T-helper 22 cell (primary cell): ENCODE measurements around the gene ISCU.
"Not testable (repeated sequence)": the region's sequence is repeated elsewhere in the genome, so short reads cannot be mapped to it uniquely, and the experiment has no call there.

Source experiments
- DNase-seq: peaks from one replicate; pipeline ENCODE4 v3.0.0-alpha.2; 2020; ENCODE audit warnings: low read depth

The ISCU gene

DNA sequence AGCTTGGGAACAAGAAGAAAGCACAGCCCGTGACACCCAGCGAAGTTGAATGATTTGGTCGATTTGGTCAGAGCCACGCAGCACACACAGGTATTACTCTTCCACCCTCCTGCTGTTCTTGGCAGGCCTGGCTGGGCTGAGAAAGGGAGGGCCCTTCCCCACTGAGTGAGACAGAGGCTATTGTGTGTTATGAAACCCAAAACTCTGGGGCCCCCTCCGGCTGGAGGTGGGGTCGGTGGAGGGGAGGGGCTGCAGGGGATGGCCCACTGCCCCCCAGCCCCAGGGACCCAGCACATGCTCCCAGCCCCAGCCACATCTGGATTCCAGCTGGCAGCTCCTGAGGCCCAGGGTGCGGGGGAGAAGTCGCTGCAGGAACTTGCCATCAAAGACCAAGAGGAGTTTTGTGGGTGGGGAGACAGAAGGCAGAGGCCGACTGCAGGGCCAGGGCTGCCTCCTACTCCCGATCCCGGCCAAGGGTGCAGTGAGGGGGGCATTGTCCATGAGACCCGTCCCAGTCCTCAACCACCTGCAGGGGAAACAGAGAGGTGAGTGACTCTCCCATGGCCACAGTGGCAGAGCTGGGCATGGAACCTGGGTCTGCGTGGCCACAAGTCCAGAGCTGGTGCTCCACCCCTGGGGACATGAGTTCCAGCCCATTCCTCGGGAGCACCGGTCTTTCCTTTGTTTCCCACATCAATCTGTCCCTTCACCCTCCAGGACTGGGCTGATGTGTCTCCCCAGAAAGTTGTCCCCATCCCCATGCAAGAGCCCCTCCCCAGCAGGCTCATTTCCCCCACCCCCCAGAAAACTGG, 26.8 kb downstream of the ISCU start:
- no peak for DNase-seq

DNA sequence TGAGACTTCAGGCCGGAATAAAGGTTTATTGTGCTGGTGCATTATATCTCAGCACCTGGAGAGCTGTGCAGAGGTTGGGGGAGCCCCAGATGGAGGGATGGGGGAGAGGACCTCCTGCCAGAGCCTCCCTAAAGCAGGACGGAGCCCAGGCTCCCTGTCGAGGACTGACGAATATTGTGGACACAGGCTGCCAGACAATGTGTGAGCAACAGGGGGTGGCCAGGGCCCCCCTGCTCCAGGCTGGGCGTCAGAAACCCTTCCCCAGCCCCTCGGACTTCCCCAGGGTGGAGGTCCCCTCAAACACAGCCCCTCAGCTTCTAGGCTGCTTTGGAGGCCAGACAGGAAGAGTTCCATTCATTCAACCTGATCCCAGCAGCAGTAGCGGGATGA, 27.4 kb downstream of the ISCU start:
- DNase-seq, result no peak

DNA sequence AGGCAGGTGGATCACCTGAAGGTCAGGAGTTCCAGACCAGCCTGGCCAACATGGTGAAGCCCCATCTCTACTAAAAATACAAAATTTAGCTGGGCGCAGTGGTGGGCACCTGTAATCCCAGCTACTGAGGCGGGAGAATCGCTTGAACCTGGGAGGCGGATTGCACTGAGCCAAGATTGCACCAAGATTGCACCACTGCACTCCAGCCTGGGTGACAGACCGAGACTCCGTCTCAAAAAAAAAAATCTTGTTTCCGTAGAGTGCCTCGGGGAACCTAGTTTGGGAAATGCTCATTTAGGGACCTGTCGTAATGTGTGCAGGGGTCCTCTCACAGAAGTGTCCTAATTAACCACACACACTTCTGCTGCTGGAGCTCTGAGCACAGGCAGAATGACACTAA, 28.1 kb downstream of the ISCU start:
- not testable (repeated sequence) for DNase-seq

DNA sequence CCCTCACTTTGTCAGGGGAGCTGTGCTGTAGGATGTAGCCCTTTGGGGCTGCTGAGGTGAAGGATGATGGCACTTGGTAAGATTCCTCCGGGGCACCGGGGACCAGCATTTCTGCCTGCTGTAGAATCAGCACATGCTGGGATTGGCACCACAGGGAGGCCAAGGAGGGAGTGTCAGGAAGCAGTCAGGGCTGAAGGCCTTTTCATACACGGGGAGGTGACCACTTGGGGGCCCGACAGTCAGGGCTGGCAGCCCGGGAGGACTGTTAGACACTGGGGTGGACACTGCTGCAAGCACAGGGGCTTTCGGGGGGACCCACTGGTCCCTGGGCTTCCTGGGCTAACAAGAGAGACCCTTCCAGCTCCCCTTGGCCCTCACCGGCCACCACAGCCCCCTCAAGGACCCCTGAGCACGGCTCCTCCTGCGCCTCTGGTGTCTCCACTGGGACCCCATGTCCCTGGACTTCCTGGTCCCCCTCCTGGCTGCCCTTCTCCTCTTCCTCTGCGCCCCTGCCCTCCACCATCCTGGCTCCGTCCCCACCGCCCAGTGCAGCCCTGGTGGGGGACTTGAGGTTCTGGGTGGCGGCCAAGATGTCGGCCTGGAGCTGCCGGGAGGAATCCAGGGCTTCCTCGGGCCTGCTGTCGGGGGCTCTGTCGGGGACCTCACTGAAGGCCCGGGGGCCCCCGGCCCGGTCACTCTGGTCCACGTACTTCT, 29.0 kb downstream of the ISCU start:
- no peak for DNase-seq

DNA sequence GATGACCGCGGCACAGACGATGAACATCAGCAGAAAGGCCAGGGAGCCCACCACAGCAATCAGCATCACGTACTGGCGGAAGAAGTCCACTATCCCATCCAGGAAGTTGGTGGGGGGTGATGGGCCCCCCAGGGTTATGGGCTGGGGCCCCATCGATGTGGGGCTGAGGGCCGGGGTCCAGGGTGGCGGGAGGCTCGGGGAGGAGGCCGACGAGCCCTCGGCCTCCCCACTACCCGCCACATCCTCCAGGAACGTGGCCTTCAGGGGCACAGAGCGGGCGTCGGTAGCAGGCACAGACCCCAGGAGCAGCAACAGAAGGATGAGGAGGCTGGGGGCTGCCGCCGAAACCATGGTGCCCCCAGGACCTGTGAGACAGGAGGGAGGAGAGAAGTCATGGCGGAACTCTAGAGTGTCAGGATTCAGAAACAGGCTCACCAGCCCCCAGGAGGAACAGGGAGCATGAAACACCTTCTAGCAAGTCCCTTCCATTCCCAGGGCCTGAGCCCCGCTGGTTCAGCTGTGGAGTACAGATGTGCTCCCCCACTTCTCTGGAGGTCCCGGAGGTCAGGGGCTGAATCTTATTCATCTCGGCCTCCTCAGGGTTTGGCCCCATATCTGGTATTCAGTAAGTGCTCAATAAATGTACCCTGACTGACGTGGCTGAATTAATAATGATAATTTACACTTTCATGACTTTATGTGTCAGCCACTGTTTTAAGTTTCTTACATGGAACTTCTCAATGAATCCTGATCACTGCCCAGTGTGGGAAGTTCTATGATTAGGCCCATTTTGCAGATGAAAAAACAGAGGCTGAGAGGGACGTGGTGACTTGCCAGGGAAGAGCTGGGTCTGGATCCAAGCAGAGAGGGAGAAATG, 29.9 kb downstream of the ISCU start:
- DNase-seq, result no peak

DNA sequence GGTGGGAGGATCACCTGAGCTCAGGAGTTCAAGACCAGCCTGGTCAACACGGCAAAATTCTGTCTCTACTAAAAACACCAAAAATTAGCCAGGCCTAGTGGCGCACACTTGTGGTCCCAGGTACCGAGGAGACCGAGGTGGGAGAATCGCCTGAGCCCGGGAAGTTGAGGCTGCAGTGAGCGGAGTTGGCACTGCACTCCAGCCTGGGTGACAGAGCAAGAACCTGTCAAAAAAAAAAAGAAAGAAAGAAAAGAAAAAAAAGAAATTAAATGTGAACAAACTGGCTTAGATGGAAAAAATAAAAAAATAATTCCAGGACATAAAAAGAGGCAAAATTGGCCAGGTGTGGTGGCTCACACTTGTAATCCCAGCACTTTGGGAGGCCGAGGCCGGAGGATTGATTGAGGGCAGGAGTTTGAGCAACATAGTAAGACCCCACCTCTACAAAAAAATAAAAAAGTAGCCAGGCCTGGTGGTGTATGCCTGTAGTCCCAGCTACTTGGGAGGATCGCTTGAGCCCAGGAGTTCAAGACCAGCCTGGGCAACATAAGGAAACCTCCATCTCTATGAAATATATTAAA, 32.0 kb downstream of the ISCU start:
- DNase-seq, result no peak

DNA sequence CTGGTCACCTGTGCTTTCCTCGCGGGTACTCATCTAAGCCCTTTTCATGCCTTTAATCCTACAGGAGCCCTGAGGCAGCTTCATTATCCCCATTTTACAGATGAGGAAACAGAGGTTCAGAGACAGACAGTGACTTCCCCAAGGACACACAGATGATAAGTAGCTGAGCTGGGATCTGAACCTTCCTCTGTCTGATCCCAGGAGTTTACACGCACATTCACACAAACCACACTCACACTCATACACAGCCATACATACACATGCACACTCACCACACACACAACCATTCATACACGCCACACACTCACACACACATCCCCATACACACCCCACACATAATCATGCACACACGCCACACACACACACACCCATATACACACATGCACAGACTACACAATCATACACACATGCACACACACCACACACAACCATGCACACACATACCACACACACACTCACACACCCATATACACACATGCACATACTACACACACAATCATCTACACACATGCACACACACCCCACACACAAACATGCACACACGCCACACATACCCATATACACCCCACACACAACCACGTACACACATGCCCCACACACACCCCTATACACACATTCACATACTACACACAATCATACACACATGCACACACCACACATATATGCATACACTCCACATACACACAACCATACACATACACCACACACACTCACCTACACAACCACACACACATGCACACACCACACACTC, 32.7 kb downstream of the ISCU start:
- DNase-seq, result no peak

DNA sequence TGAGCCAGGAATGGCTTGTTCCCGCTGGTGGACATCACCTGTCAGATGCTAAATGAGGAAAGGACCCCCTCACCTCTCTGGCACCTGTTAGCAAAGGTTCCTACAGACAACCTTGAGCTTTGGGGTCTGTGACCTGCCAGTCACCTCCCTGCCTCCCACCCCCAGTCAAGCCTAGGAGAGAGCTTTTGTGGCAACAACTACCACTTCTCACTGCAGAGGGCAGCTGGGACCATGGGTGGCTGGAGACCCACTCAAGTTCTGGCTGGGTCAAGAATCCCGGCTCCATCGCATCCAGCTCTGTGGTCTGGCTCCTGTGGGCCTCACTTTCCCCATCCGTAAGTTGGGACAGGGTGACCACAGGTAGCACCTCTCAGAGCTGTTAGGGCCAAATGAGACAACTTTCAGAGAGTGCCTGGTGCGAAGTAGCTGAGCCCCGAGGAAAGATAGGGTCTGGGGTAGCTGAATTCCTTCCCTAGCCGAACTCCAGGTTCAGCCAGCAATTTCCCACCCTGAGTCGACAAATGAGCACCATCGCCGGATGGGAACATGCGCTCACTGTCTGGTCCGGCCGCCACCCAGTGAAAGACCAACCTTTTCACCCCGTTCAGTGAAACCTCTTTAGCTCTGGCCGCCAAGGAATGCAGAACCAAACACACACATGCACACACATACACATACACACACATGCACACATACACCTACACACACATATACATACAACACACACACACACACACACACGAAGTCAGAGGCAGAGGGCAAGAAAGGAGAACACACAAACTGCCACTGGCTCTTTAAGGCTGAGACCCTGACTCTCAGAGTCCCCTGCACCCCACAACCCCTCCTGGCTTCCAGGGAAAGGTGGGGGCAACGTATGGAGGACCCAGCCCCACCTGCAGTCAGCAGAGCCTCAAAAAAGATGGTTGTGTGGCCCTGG, 33.6 kb downstream of the ISCU start:
- DNase-seq, result no peak

DNA sequence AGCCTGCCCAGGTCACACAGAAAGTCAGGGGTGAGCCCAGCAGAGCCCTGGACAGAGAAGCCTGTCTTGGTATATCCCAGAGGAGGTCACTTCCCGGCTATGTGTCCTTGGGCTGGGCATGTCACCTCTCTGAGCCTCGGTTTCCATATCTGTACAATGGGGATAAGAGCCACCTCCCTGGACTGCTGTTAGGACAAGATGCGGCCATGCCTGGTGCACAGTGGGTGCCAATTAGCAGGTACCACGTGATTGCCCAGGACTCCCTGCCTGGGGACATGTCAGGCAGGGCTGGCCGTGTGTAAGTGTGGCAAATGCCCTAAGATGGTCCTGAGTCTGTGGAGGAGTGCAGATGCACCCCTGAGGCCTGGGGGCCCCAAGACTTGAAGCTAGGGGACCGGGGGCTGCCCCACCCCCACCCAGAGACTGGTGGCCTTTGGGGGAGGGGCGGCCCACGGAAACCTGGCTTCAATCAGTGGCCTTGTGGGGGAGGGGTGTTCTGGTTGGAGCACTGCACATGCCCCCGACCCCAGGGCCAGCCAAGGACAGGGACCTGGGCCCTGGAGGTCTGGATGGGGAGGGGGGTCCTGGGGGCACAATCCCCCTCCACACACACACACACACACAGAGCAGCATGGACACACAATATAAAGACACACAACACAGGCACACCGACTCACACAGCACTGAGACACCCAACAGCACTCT, 34.6 kb downstream of the ISCU start:
- DNase-seq, result no peak

DNA sequence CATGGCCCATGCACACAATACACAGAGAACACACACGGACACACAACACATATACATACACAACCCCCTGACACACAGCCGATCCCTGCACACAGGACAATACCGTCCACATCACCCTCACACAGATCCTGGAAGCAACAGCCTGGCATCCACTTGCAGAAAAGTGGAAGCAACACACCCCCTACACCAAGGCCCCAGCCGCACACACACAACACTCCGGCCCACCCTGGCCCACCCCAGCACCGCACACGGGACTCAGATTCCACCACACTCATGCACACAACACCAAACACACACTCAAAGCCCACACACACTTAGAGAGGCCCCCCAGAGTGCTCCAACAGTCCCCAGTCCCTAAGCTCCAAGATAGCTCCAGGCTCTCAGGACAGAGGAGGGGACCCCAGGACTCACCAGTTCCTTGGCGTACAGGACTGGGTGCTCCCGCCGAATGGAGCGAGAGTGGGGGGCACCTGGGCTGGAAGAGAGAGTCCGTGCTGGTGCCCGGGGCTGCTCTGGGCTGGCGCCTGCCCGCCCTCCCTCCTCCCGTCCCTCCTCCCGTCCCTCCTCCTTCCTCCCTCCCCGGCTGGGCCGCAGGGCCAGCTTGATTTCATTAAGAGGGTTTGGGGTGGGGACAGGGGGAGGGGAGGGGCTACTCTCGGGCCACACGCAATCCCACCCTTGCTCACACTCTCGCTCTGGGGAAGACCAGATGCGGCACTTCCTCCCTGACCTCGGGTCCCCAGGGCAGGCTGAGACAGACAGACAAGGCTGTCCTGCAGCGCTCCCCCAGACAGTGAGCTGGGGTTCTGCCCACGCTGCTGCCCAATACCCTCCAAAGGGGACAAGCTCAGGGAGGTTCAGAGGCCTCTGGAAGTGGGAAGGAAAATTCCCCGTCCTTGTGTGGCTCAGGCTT, 35.4 kb downstream of the ISCU start, which contains the start of gene TMEM119:
Gene TMEM119 (minus strand): TSS at position 526 of the 913 bp plus-strand sequence. CDS start 5,701 bp downstream, outside the sequence.
- no peak for DNase-seq

DNA sequence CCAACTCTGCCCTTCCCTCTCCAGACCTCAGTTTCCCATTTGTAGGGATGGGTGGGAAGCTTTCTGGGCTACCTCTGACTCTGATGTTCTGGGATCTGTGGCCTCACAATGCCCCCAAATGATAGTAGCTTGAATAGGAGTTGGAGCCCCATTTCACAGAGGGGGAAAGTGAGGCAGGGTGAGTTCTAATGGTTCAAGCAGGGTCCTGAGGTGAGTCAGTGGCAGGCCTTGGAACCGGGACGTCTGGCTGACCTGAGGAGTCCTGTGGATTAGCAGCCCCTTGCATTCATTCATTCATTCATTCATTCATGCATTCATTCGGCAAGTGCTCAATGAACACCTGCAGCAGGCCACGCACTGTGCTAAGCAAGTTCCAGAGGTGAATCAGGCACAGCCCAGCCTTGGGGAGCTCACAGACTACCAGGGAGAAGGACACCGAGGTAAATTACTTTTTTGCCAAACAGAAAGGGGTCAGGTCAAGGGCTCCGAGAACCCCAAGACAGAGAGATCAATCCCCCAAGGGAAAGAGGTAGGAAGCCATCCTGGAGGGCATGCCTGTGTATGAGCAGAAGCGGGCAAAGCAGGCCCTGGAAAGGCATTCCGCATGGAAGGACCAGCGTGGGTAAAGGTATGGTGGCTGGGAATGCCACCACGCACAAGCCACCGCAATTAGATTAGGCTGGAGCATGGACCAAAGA, 36.3 kb downstream of the ISCU start:
- DNase-seq, result no peak

DNA sequence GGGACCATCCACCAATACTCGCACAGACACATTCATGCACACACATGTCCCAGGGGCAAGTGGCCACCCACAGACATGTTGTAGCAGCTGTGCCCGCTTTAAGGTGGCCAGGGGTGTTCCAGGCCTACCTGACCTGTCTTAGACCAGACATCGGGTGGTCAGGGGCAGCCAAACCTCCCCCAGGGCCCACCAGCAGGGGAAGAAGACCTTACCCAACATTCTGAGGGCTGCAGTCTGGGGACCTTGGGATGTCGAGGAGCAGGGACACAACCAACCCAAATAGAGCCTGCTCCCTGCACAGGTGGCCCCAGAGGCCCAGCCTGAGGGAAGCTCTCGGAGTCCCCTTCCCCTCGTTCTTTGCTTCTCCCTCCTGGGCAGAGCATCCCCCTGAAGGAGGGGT, 37.1 kb downstream of the ISCU start:
- DNase-seq, result no peak

DNA sequence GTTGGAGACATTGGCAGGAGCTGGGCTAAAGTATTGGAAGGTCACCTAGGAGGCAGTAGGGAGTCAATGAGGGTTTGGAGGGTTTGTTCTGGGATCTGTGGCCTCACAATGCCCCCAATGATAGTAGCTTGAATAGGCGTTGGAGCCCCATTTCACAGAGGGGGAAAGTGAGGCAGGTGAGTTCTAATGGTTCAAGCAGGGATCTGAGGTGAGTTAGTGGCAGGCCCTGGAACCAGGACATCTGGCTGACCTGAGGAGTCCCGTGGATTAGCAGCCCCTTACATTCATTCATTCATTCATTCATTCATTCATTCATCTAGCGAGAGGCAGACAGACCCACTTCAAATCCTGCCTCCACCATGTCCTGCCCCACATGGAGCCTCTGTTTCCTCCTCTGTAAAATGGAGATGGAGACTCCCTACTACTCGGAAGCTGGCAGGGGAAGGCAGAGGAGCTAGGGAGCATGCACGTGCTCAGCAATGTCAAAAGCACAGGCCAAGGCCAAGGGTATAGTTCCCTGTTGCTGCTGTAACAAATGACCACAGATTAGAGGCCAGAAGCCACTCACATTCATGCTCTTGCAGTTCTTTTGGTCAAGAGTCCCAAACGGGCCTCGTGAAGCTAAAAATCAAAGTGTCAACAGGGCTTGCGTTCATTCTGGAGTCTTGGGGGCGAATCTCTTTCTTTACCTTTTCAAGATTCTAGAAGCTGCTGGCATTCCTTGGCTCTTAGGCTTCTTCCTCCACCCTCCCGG, 37.7 kb downstream of the ISCU start:
- DNase-seq, result no peak

DNA sequence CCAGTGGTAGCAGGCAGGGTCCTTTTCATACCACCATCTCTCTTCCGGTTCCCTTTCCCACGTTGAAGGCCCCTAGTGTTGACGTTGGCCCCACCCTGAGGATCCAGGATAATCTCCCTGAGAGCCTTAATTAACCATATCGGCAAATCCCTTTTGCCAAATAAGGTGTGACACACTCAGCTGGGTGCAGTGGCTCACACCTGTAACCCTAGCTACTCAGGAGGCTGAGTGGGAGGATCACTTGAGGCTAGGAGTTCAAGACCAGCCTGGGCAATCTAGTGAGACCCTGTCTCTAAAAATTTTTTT, 38.3 kb downstream of the ISCU start:
- no peak for DNase-seq

DNA sequence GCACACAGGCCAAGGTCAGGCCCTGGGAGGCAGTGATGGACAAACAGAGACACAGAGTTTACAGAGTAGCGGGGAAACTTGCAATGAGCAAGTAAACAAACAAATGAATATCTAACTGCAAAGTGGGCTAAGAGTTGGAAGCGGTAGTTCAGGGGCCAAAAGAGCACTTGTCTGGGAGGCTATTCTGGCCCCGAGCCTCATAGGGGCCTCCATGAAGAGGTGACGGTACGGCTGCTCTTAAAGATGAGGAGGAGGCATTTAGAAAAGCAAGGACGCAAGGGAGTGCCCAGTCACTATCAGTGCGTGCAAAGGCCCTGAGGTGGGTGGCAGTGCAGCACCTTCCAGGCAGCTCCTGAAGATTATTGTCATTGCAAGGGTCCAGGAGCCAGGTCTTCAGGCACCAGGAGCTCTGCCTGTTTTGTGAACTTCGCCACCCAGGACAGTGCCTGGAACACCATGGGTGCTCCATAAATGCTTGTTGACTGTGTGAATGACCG, 39.9 kb downstream of the ISCU start:
- DNase-seq, result no peak

DNA sequence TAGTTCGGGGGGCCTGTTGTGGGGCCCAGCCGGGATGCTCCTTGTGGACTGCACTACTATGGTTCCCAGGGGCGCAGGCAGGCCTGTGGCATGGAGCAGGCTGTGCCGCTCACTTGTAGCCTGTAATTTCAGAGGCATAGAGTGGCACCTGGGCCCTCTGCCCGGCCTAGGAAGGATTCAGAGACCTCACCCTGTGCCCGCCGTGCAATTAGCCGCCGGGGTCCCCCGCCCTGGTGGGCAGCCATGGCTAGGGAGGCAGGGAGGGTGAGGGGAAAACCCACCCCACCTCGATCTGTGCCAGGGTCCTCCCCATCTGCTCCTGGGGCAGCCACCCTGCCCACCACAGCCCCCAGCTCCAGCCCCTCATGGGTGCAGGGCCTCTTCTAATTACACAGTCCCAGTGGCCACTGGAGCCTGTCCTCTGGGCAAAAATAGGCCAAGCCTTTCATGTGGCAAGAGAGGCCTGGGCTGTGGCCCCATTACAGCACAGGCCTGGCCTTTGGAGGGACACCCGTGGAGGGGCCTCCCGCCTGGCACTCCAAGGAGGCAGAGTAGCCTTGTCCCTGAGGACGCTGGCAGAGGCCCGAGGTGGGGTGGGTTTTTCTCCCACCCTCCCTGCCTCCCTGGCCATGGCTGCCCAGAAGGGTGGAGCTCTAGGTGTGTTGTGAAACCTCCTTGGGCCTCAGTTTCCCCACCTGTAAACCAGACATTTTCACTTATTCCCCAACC, 40.7 kb downstream of the ISCU start:
- no peak for DNase-seq
